DMS 273 (cell line): ENCODE data around the gene IL36RN.
"Not testable (repeated sequence)": the region's sequence is repeated elsewhere in the genome, so short reads cannot be mapped to it uniquely, and the experiment has no call there.

Experiments used
- DNase-seq: peaks from one replicate; lab custom pipeline; 2025; ENCODE audit not compliant: unreplicated experiment; lab: John Stamatoyannopoulos, UW

Gene IL36RN

GRCh38 chr2:113096842-113097618 is 38.0 kb downstream of the IL36RN start:
- not testable (repeated sequence) for DNase-seq

GRCh38 chr2:113098041-113098440 is 39.0 kb downstream of the IL36RN start:
- no peak for DNase-seq

- no peak for DNase-seq
Measured at GRCh38 chr2:113098532-113098931, 39.5 kb downstream of the IL36RN start.

- no peak for DNase-seq
Measured at GRCh38 chr2:113102133-113102532, 43.1 kb downstream of the IL36RN start.

- no peak for DNase-seq
Measured at GRCh38 chr2:113103277-113103676, 44.3 kb downstream of the IL36RN start.

GRCh38 chr2:113104054-113104611 is 45.1 kb downstream of the IL36RN start:
- no peak for DNase-seq

- DNase-seq, result no peak
Measured at GRCh38 chr2:113105047-113105785, 46.2 kb downstream of the IL36RN start.

- DNase-seq, result no peak
Measured at GRCh38 chr2:113111121-113111520, 52.1 kb downstream of the IL36RN start.

- no peak for DNase-seq
Measured at GRCh38 chr2:113111823-113112287, 52.9 kb downstream of the IL36RN start.

- DNase-seq, result no peak
Measured at GRCh38 chr2:113112441-113112840, 53.4 kb downstream of the IL36RN start.

- DNase-seq, result no peak
Measured at GRCh38 chr2:113112871-113113270, 53.9 kb downstream of the IL36RN start.

GRCh38 chr2:113113807-113114206 is 54.8 kb downstream of the IL36RN start:
- DNase-seq, result no peak
